Umbilical cord (tissue), 2 donors: ENCODE measurements around the gene PDE11A. TPM values are rescaled to one million over a fixed set of nuclear protein-coding genes. Genes with fewer than 3 reads are reported as not detected.

Experiments used
- DNase-seq: peaks from one replicate; pipeline ENCODE4 v3.0.0-alpha.2; 2015; ENCODE audit warnings: low spot score
- total RNA-seq: library from RNA; depleted of rRNA; stranded (reverse); fragments of >200 nt; gene quantifications from one replicate; pipeline ENCODE4 v1.2.3, GENCODE V29; 2014; ENCODE audit warnings: low replicate concordance; ENCODE audit not compliant: insufficient read depth

PDE11A gene
- total RNA-seq, 1 donor from 2014 or later, result 0.72 TPM

- DNase-seq, result peak; percentile 69
Observed at GRCh38 chr2:177763531-177764265, 308.9 kb downstream of the PDE11A start.

- no peak for DNase-seq
Observed at GRCh38 chr2:177759443-177759842, 313.1 kb downstream of the PDE11A start.

DNA sequence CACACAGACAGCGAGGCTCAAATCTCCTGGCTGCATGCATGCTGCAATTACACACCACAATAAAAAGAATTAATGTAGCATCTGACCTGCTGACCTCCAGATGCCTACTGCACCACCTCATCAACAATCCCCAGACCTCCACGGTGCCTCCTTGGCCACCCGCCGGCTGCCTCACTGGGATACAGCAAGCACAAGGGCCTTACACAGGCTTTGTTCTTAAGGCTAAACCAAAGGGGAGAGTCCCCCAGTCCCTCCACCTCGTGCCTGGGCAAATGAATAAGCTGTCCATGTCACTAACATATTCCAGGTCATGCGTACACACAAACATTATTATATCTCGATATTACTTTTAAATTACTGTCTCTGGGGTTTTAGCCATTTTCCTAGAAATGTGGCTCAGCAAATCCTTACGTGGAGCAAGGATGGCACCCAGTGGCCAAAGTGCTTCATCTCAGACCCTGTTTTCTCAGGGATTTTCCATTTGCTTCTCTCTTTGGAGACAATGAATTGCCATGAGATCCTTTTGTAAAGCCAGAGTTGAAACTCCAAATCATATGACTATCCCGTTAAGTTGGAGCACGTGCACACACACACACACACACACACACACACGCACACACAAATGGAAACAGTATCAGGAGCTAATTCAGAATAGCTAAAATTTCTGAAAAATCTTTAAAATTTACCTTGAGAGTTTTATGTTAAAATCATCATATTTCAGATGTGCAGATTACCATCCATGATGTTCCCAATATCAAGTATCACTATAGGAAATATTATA, 313.8 kb downstream of the PDE11A start:
- peak; percentile 76 for DNase-seq

DNA sequence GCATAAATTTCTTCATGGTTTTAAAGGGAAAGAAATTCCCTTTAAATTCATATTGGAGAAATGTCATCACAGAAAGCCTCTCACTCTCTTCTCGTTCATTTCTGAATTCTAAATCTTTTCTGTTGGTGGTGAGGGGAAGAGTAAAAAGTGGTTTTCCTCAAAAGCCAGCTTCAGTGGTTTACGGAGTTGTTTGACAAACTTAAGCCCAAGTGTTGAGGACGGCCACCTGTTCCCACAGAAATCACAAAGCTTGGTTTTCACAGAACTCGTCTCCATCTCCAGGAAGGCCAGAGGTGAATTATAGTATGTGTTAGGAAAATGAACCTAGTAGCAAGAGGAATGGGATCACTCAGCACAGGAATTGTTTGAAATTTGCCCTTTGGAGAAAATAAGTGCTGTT, 316.2 kb downstream of the PDE11A start:
- DNase-seq, result no peak

DNA sequence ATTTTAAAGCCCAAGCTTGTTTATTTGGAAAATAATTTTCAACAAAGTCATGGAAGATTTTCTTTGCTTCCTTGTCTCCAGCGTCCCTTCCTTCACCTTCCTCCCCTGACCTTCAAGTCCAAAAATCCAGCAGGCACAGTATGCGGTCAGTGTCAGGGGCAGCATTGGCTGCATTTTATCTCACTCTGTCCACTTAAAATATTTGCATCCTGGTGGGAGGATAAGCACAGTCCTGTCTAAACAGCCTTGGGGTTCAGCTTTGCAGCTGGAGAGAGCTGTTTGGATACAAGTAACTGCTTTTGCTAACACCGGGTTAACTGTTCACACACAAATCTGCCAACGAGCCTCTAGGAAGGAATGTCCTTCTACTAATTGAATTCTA, 318.1 kb downstream of the PDE11A start:
- DNase-seq, result peak; percentile 29

DNA sequence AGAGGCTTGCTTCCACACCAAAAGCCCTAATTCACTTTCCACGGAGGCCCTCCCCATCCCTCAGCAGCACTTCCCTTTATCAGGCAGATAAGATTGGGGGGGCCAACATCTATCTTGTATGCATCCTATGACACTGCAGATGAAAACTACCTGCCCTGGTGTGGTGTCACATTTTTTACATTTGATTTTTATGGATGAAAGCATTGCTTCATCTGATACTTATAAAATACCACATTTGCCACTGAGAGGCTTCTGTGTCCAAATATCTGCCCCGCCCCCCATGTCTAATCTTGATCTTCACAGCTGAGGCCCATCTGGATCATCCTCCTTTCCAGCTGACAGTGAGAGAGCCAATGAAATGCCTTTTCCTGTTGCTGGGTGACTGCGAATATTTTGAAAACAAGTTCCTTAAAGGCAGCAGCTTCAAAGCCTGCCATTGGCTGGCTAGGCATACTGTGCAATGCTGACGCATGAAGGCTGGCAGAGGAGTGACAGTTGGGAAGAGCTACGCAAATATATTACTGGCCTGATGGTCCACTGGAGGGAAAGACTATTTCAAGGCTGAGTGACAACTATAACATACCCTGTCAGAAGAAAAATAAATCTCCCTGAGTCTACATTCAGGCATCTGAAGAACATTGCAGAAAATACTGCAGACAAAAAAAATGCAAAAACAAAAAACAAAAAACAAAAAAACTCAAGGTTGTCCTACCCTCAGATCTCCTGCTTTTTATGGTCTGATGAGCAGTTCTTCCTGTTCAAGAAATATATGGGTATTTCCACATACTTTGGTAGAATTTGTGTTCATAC, 318.7 kb downstream of the PDE11A start:
- DNase-seq, result peak; percentile 96

DNA sequence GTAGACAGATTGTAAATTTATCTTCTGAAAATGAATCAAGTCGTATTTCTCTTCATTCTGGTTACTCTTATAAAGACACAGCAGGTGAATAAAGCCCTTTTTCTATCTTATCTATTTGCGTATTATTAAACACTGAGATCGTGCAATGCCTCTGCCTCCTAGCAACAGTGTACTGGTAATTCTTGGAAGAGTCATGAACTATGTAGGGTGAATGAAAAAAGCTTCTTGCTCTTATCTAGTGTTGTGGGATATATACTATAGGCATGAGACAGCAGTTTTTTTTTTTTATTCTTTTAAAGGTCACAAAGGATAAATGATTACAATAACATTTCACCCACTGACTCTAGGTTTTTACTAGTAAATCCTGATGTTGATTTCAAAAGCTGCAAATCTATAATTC, 324.2 kb downstream of the PDE11A start:
- peak; percentile 30 for DNase-seq

GRCh38 chr2:177747384-177747783, 325.2 kb downstream of the PDE11A start:
- no peak for DNase-seq

- no peak for DNase-seq
Observed at GRCh38 chr2:177746358-177746757, 326.2 kb downstream of the PDE11A start.

DNA sequence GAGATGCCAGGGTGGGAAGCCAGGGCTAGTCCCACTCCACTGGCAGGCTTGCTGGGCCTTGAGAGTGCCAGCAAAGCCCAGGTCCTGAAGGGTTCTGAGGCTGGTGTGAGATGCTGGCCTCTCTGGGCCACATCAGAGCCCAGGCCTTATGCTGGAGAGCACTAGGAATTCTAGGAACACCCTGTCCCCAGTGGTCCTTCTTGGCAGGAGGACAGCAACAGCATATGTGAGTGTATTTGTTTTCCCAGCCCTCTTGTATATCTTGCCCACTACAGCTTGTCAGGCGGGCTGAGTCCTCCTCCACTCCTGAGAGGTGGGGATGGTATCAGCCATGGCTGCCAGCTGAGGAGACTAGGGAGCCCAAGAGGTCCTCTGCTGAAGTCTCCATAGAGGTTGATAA, 327.0 kb downstream of the PDE11A start:
- no peak for DNase-seq

DNA sequence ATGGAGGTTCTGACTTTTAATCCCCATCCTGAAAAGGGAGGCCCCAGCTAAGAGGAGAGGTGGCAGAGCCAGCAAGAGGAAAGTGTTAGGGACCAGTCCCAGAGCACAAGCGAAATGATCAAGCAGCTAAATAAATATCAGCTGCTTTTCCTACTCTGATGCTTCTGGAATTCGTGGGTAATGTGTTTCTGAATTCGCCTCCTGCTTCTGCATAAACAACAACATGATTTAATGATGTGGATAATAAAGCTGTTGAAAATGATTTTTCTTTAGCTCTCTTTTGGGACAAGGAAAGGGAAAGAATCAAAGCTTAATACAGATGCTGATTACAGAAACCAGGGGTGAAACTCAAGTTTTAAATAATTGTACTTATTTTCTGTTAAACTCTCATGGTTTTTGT, 329.7 kb downstream of the PDE11A start:
- no peak for DNase-seq

DNA sequence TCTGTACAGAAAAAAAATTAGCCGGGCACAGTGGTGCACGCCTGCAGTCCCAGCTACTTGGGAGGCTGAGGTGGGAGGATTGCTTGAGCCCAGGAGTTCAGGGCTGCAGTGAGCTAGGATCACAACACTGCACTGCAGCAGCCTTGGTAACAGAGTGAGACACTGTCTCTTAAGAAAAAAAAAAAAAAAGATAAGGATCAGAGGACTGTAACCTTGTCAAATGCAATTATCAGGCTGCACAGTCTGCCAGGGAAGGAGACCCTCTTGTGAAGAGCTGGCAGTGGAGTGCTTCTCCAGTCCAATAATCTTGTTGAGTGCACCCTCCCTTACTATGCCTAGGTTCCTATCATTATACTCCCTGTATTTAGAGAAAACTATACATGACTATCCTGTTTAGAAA, 330.7 kb downstream of the PDE11A start:
- no peak for DNase-seq

GRCh38 chr2:177740700-177741099, 331.9 kb downstream of the PDE11A start:
- DNase-seq, result no peak

- DNase-seq, result no peak
Observed at GRCh38 chr2:177738461-177739235, 333.9 kb downstream of the PDE11A start.

GRCh38 chr2:177735318-177735803, 337.2 kb downstream of the PDE11A start:
- DNase-seq, result no peak

DNA sequence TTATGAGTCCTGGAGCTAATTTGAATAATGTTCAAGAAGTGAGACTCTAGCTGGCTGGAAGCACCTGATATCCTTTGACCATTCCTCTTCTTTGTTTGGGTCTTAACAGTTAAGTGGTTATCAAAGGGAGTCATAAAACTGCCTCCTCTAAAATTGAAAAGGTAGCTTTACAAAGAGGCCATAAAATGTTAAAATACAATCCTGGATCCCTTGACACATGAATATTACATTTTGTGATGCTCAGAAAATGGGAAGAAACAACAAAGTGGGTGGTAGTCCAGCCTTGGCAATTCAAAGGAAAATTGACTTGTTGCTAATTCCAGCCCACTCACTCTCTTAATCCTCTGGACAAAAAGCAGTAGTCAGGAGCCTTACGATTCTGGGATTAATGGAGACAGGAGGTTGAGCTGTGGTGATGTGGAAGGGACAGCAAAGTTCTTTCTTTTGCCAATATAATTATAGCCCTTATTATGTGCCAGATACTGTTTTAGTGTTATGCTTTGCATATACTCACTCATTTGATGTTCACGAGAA, 339.2 kb downstream of the PDE11A start:
- no peak for DNase-seq

DNA sequence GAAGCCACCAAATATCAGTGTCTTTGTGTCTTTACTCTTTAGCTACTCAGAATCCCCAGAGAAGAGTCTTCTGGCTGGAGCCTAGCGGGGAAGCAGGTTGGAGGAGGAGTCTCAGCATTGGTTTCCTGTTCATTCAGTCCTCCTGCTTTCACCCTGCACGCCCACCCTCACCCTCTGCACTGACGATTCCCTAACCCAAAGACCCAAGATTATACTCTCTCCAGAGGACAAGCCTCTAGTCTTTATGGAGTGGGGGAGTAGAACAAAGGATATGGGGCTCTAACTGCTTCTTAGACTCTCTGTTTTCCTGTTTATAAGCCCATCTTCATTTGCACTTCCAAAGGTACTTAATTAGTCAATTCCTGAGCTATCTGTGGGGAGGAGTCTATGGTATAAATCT, 341.2 kb downstream of the PDE11A start:
- no peak for DNase-seq

- no peak for DNase-seq
Observed at GRCh38 chr2:177730792-177731191, 341.8 kb downstream of the PDE11A start.

- no peak for DNase-seq
Observed at GRCh38 chr2:177730363-177730762, 342.2 kb downstream of the PDE11A start.

DNA sequence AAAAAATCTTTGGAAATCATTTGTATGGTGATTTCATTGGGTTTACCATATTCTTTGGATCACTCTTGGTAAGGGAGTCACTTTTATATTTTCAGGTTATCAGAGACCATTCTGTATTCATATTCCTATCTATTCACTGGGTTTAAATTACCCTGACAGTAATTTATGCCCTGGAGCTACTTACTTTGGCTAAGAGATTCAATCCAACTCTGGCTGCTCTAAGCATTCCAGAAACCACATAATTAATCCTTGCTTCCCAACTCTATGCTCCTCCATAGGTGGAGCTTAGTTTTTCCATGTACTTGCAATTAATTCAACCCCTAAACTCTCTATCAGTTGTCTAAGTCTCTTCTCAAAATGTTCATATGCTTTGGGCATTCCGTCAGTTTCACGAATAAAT, 343.7 kb downstream of the PDE11A start:
- no peak for DNase-seq

DNA sequence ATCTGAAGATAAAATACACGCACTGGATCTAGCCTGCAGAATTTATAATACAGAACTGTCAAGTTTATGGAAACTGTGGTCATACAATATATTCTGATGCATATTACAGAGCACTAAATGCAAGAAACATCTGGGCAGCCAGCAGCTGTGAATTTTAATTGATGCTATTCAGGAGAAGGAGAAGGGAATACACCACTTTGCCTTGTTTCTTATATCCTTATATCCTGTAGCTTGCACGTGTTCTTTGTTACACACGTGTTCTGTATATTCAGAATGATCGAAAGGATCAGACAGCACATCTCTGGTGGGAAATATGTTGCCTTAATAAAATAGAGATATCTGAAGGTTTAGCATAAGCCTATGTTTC, 344.2 kb downstream of the PDE11A start:
- no peak for DNase-seq
